GM19467 (cell line): ENCODE results near the gene RPLP2.

Experiments used
- ATAC-seq: cut with Tn5 transposase; IDR thresholded peaks from one replicate; pipeline ENCODE4 v1.9.1; 2021; ENCODE audit warnings: mild to moderate bottlenecking, moderate library complexity; ENCODE audit not compliant: unreplicated experiment

RPLP2 gene

DNA sequence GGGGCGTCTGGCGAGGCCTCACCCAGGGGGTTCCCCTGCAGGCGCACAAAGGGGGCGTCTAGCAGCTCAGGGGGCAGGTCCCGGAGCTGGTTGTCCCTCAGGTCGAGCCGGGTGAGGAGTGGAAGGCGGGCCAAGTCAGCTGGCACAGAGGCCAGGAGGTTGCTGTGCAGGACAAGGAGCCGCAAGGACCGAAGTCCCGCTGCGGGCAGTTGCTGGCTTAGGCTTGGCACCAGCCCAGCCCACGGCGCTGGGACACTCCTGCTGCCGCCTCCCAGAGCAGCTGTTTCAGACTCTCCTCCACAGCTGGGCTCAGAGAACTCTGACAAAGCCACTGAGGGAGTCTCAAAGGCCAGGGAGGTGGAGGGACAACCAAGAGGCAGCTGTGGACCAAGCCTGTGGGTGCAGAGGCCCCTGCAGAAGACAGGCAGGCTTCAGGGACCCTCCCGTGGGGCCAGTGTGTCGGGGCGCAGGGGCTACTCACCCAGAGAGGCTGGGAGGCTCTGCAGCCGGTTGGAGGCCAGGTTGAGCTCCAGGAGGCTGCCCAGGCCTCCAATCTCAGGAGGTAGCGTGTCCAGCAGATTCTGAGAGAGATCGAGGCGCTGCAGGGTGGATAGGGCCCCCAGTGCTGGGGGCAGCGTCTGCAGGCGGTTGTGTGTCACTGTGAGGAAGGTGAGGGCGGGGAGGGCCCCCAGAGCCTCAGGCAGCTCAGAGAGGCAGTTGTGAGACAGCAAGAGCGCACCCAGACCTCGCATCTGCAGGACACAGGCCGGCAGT, 6.9 kb upstream of the RPLP2 start:
- no peak for ATAC-seq

DNA sequence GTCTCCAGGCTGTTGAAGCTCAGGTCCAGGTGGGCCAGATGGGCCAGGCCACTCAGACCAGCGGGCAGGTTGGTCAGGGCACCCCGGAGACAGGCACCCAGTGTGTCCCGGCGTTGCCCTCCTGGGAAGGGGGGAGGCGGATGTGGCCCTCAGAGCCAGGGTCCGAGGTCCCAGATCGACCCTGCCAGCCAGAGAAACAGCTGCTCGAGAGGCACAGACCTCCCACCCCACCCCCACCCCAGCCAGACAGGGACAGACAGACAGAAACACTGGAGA, 6.4 kb upstream of the RPLP2 start:
- ATAC-seq = no peak

DNA sequence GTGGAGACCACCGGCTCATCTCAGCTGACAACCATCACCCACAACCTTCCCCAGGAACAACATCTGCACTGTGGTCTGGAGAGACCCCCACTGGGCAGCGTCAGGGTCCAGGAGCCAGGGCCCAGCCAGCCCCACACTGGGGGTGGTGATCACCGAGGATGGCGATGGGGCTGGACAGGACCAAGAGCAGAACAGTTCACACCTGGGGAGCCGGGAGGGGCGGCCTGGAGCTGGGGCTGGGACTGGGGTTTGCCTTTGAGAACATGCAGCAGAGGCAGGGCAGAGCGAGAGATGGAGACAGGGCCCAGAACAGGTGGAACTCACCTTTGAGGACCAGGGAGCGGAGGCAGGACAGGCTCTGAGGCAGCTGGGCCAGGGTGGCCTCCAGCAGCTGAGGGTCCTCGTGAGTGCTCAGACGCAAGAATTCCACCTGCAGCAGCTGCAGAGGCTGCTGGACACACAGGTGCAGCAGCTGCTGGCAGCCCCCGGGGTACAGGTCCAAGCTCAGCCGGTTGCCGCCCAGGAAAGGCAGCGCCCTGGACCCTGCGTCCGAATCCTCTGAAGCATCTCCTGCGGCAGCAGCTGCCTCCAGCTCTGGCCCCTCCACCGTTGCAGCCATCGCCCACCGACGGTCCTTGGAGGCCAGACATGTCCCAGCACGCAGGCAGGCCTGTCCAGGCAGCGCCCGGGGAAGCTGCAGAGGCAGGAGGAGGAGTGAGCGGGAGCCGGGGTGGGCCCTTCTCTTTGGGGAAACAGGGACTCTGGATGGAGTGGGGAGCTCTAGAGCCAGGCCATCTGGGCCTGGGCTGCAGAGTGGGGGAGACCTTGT, 5.8 kb upstream of the RPLP2 start:
- no peak for ATAC-seq

DNA sequence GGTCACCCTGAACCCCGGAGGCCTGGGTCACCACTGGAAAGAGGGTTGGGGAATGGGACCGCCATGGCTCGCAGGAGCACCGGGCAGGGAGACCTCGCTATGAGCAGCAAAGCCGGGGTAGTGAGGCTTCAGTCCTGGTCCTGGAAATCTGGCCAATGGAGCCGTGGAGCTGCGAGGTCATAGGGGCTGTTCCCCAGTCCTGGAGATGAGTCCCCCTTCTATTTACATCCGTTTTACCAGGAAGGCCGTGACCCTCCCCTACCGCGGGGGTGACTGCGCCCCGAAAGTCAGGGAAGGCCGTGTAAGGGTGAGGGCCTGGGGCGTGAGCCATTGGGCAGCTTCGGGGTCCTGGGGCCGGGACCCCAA, 5.2 kb upstream of the RPLP2 start:
- no peak for ATAC-seq

DNA sequence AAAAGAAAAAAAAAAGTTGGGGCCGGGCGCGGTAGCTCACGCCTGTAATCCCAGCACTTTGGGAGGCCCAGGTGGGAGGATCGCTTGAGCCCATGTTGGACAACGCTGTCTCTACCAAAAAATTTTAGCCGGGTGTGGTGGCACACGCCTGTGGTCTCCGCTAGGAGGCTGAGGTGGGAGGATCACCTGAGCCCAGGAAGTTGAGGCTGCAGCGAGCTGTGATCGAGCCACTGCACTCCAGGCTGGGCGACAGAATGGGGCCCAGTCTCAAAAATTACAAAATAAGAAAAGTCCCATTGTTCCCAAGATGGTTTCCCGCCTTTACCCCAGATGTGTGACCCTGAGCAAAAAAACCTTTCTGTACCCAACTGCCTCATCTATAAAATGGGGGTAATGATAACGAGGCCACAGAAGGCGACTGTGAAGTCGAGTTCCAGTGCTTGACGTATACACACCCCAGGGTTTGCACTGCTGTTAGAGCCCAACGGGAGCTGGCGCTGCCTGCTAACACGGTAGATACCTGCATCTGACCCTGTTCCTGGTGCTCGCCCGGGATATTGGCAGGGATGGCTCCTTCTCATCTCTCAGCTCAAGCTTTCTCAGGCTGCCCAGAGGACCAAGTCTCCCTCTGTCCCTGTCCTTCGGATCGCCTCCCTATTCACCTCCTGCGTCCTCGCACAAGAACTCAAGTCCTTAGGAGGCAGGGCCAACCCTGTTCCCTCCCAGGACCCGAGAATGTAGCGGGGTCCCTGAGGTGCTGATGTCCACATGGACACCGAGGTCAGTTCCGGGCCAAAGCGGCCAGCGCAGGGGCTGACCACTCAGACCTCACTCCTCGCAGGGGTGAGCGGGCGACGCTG, 1.1 kb upstream of the RPLP2 start:
- ATAC-seq = no peak

DNA sequence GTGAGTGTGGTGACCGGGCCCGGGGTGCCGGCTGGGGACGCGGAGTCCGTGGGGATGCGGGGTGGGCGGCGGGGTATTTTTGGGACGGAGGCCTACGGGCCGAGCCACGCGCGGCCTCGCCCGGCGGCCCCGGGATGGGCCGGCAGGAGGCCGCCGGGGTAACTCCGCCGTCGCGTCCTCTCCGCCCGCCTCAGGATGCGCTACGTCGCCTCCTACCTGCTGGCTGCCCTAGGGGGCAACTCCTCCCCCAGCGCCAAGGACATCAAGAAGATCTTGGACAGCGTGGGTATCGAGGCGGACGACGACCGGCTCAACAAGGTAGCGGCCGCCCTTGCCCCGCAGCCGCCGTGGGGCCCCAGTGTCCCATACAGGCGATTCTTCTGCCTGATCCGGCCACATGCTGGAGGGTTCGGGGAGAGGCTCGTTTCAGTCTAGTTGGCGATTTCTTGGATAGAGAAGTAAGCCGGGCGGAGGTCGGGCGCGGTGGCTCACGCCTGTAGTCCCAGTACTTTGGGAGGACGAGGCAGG, 337 bp downstream of the RPLP2 start:
- ATAC-seq = peak; percentile 6

DNA sequence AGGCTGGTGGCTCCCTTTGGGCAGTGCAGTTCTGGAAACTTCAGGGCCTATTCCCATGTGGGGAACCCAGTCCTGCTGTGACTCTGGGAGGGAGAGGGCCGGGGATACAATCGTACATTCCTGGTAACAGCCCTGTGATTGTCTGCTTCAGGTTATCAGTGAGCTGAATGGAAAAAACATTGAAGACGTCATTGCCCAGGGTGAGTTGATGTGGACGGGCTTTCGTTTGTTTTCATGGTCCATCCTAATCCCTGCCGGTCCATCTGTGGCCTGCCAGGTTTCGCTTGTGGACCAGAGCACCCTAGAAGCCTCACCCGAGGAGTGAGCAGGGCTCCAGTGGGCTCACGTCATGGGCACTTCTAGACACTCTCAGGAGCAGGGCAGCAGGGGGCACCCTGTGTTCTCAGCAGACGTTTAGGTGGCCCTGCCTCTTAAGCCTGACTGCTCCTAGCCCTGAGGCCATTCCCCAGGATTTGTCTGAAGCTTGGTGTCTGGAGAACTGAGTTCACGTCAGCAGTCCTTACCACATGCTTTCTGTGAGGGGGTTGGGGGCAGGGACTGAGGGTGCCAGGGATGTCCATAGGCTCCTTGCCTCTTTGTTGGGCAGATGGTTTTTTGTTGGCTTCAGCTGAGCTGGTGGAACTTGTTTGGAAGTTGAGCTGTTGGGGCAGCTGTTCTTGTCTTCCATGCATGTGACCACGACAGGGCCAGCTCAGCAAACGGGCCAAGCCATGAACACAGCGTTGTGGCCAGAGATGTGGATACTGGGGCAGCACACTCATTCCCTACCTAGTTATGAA, 1.9 kb downstream of the RPLP2 start:
- ATAC-seq = no peak

DNA sequence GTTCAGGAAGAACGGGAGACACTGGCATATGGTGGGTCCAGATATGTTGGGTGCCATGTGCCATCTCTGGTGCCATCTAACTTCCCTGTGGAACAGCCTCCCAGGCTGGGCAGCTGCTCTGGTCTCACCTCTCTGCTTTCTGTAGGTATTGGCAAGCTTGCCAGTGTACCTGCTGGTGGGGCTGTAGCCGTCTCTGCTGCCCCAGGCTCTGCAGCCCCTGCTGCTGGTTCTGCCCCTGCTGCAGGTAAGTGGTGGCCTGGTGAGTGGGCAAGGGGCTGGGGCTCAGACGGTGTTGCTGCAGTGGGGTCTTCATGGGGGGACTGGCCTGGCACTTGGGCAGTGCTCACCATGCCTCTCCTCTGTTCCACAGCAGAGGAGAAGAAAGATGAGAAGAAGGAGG, 2.6 kb downstream of the RPLP2 start:
- ATAC-seq = no peak

DNA sequence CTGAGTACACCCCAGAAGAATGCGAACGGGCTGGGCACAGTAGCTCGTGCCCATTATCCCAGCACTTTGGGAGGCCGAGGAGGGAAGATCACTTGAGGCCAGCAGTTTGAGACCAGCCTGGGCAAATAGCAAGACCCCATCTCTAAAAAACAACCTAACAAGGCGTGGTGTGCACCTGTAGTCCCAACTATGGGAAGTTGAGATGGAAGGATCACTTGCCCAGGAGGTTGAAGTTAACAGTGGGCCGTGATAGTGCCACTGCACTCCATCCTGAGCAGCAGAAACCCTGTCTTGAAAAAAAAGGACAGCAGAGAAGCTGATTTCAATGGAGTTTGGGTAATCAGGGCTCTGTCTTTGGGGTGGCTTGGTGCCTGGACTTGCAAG, 3.3 kb downstream of the RPLP2 start:
- no peak for ATAC-seq

DNA sequence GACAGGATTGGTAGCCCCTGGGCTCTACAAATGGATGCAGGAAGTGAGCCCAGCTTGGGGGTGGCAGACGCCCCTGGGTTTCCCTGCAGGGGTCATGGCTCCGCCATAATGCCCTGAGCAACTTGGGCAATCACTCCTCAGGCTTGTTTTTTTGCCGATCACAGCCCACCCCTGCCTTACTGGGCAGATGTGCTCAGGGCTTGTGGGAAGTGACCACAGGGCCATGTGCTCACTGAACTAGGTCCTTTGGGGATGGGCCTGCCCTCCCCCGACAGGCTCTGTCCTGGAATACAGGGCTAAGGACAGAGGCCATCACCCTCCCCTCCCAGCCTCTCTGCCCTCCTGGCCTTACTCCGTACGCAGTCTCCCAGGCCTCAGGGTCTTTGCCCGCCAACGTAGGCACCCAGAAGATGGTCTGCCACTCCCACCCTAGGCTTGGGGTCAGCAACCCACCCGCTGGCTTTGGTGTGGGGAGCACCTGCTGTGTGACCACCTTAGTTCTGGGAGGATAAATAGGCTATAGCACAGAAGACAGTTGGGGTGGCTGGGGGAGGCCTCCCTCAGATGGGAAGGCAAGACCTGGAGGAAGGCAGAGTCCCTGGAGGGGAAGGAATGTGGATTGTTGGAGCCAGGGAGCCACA, 3.8 kb downstream of the RPLP2 start:
- no peak for ATAC-seq

DNA sequence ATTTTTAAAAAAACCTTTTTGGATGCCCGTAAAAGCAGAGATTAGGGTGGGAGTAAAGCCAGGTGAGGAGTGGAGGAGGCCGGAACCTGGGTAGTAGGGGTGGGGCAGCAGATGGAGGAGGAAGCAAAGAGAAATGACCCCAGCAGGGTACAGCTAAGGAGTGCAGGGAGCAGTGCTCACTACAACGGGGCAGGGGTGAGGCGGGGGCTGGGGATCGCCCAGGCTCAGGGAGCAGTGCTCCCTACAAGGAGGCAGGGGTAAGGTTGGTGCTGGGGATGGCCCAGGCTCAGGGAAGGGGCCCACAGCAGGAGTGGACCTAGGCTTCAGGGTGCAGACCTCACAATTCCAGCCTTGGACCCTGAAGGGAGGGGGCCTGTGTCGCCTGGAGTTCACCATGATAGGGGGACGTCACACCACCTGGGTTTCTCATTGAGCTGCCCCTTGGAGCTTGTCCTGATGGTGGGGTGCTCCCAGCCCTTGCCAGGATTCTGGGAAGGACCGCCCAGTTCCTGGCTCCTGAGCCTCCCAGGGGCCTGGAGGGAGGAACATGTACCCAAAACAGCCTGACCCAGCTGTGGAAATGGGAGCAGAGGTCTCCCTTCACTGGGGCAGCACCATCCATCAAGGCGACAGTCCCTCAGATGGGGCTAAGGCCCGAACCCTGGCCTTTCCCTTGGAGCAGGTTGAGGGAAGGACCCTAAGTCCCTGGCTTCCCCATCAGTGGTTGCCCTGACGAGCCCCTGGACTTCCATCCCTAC, 6.1 kb downstream of the RPLP2 start:
- ATAC-seq = no peak

DNA sequence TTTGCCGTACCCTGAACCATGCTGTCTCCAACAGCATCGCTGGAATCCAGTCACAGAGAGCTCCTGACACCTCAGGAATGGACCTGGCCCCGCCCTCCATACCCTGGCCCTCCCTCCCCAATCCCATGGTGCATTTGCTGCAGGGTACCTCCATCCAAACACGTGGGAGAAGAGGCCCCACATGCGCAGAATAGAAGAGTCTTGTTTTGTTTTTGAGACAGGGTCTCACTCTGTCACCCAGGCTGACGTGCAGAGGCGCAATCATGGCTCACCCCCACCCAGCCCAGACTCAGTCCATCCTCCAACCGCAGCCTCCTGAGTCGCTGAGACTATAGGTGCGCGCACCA, 6.6 kb downstream of the RPLP2 start:
- ATAC-seq = no peak

DNA sequence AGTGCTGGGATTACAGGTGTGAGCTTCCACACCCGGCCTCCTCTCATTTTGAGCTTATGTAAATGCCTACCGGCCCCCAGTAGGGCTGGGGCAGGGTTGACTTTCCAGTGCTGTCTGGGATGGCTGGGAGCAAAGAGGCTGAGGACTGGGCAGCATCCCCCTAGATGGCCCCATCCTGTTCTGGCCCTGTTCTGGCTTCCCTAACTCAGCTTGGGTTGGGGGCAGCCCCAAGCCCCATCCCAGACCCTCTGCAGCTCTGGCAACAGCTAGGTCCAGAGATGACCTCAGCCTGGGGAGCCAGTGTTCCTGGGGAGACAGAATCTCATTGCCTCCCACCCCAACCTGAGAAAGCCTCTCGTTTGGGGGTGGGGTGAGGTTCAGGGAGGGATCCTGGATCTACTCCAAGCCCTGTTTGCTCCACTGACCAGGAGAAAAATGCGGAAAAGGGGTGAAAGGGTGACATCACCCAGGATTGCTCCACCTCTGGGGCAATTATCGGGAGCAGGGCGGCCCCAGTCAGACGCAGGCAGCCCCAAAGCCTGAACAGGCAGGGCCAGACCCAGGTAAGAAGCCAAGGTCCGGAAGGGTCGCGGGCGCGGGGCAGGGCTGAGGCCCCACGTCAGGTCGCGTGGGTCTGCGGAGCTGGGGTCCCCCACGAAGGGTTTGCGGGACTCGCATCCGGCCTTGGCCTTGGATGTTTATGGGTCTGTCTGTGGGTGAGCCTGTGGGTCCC, 8.8 kb downstream of the RPLP2 start, which contains the start of gene PNPLA2:
TSS of gene PNPLA2 (plus strand) at position 519 of the 733 bp plus-strand sequence. CDS start 805 bp downstream, outside the sequence.
- no peak for ATAC-seq

DNA sequence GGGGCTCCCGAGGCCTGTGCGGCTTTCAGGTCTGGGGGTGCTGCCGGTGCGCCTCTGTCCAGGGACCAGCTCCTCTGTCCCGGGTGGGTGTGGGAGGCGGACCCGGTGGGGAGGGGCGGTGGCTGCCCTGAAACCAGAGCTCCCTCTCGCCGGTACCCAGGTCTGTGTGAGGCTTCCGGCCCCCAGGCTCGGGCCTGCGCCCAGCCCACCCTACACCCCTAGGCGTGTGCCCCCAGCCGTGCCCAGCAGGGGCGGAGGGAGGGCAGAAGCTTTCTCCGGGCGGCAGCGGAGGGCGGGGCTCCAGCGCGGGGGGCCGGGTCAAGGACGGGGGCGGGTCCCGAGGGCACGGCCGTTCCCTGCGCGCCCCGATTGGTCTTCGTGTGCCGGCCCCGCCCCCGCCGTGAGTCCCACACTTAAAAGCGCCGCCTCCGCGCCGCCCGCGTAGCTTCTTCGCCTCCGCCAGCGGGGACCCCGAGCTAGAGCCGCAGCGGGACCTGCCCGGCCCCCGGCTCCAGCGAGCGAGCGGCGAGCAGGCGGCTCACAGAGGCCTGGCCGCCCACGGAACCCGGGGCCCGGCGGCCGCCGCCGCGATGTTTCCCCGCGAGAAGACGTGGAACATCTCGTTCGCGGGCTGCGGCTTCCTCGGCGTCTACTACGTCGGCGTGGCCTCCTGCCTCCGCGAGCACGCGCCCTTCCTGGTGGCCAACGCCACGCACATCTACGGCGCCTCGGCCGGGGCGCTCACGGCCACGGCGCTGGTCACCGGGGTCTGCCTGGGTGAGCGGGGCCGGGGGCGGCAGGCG, 9.6 kb downstream of the RPLP2 start:
- ATAC-seq = peak; percentile 56

DNA sequence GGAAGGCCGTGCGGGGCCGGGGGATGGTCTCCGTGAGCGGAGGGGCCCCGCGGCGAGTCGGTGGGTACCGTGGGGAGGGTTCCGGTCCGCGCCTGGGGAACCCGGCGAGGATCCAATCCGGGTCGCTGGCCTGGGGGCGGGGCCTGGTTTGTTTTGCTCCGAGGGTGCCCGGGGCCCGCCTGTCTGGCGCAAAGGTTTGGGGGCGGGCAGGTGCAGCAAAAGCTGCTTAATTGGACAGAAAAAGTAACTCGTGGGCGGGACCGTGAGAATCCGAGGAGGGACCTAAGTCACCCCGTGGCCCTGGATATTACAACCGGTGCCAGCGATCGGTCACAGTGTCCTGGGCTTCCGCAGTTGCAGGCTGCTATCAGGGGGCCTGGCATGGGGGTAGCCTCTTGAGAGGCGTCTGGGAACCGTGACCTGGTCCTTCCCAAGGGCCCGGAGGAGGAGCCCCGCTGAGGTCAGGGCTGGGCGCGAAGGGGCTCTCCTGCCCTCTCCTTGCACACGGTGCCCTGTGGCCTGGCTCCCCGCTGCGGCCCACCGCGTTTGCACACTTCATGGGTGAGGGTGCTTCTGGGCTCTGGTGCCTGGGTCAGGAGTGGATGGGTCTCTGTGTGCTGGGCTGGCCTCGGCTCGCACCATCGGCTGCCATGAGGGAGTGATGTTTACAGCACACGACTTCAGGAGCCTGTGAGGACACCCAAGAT, 10.3 kb downstream of the RPLP2 start:
- ATAC-seq = peak; percentile 63

DNA sequence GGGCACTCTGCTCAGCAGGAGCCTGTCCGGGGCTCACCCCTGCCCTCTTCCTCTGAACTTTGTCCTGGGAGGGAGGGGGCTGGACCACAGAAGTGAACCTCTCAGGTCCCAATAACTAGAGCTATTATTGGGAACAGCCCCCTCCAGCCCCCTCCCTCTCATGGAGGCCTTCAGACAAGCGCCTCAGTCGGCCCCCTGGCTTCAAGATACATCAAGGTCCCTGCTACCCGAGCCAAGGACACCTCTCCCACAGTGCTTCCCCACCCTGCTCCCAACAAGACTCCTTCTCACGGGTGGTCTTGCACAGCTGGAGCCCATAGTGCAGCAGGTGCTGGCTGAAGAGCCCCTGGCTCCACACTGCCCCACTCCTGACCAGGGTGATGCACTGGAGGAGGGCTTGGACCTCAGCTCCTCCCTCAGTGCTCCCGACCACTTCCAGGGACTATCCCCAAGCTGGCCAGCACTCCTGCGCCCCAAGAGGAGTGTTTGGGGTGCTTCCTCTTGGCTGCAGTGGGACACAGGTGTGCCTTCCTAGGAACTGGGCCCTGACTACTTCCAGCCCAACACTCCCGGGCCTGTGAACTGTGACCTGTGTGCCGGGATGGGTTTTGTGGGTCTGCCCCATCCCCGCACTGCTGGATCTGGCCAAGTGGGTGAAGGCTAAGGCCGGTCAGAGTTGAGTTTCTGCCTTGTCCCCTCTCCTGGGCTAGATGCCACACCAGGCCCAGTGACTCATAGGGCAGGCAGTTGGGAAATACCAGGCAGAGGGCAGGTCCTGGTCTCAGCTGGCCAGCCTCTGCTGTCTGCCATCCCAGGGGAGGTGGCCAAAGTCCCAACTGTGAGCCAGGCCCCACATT, 11.1 kb downstream of the RPLP2 start:
- ATAC-seq = no peak
